Ovary (tissue), 9 donors: Measurements from ENCODE around the gene UBL4A. TPM values are rescaled to one million over a fixed set of nuclear protein-coding genes. Genes with fewer than 3 reads are reported as not detected.

Source experiments
- DNase-seq, 5 donors: peaks; one replicate each; pipeline ENCODE4 v3.0.0-alpha.2; 2019 to 2020
- H3K27ac ChIP-seq, 2 donors: fragments of 200-600 bp; one replicate each; pipeline versions ENCODE4 v1.5.1 to v1.8.0; 2019 to 2022
- H3K27me3 ChIP-seq: fragments of 200-600 bp; one replicate; pipeline ENCODE4 v1.8.0; 2022
- H3K36me3 ChIP-seq: fragments of 200-600 bp; sonication (generic); one replicate; pipeline ENCODE4 v1.5.1; 2019
- H3K4me1 ChIP-seq: one replicate; pipeline ENCODE4 v1.8.1; 2013; ENCODE audit warnings: mild to moderate bottlenecking, moderate library complexity; ENCODE audit not compliant: insufficient read depth
- H3K4me3 ChIP-seq: fragments of 200-600 bp; sonication (generic); one replicate; pipeline ENCODE4 v1.5.1; 2017
- H3K9me3 ChIP-seq, 2 donors: fragments of 200-600 bp in 1 of 2; sonication (generic) in 1 of 2; one replicate each; pipeline versions ENCODE4 v1.5.1 to v1.8.1; 2013 to 2019; ENCODE audit warnings: mild to moderate bottlenecking in 1 of 2, moderate library complexity in 1 of 2
- EP300 ChIP-seq: sonication (generic); formaldehyde crosslinking; IDR thresholded peaks from one replicate; pipeline ENCODE4 v1.6.1; 2017; ENCODE audit warnings: antibody characterized with exemption
- POLR2A ChIP-seq: fragments of 450-650 bp; IDR thresholded peaks from one replicate; pipeline ENCODE4 v1.6.1; 2017; ENCODE audit warnings: antibody characterized with exemption, mild to moderate bottlenecking, moderate library complexity
- WGBS, 3 donors: extraction: QIAGEN DNeasy Blood & Tissue Kit in 1 of 3; methylation state at CpG; one replicate each; pipeline versions ENCODE4 v1.1.5 to v1.1.7; 2013 to 2017; 5-methylcytosine and 5-hydroxymethylcytosine counted together
- intact Hi-C, 4 donors: fragments of 100-400 bp; cut with DNase I; formaldehyde crosslinking; loops; one replicate each; pipeline versions ENCODE4 v1.11.0 to v1.15.1; 2022 to 2023
- polyA plus RNA-seq, 2 donors: library from polyadenylated mRNA; stranded (reverse); fragments of 200-250 nt in 1 of 2; fragments of 350-450 nt in 1 of 2; fragmentation: Illumina TruSeq in 1 of 2; extraction: RNeasy Lipid Tissue Mini Kit (QIAGEN cat#74804) in 1 of 2; gene quantifications; one replicate each; pipeline ENCODE4 v1.2.3, GENCODE V29; 2013 to 2014
- total RNA-seq, 7 donors: library from RNA; depleted of rRNA in 2 of 7; stranded (reverse); fragments of >200 nt in 2 of 7; fragmentation: NEBNext Ultra II Directional in 3 of 7; extraction: Animal tissue kit (Norgen Biotek cat#: 25700) in 3 of 7; gene quantifications; one replicate each; pipeline versions ENCODE4 v1.1.0 to v1.2.4, GENCODE V29; 2016 to 2023
- TF ChIP-seq, protein P1 (sequence below), 3 donors: fragments of 450-650 bp in 2 of 3; fragments of 200-600 bp in 1 of 3; IDR thresholded peaks; one replicate each; pipeline versions ENCODE4 v1.5.1 to v1.8.0; 2016 to 2022; ENCODE audit warnings: antibody characterized with exemption in 3 of 3, mild to moderate bottlenecking in 1 of 3
- donor health status: DM: no; HTN: no; CAD: no; lungs with moderate emphysema.
- donor health status: DM: no; HTN: no; CAD: no.
- donor health status: Bipolar disorder and iron deficiency.
- donor health status: DM: yes; HTN: yes; CAD: no.
- donor health status: DM: no; HTN: no; CAD: no.
- donor health status: DM: yes; HTN: yes; CAD: no.

Gene UBL4A
- total and polyA plus RNA-seq, 9 donors, result 14.6 to 35.5 (median 27.9) TPM

DNA sequence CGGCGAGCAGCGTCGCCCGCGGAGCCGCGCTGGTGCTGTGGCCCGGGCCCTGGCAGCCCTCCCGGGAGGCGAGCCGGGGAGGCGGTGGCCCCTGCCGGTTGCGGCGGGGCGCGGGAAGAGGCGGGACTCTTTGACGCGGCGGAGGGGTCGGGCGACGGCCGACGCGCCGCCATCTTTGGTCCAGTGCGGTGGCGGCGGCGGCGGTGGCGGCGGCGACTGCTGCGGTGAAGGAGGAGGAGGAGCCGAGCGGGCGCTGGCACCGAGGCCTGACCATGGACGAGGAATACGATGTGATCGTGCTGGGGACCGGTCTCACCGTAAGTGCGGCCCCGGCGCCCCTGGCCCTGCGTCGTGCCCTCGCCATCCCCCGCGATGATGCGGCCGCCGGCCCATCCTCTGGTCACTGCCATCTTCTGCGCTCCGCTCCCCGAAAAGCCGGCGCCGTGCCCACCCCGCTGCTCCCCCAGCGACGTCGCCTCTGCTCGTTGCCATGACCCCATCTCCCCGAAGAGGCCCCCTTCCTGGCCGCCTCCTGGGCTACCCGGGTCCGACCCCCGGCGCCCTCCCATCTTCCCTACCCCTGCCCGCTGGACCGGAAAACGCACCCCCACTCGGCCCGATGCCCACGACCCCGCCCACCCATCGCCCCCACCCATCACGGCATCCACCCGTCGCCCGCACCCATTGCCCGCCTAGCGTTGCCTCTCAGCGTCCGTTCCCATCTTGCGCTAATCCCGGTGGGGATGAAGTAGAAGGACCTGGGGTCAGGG, 49.2 kb downstream of the UBL4A start, which contains the start of gene GDI1:
Gene GDI1 (plus strand): TSS at position 172 of the 770 bp plus-strand sequence. CDS start 101 bp downstream, at position 273.
- DNase-seq, result peak; percentile 55 to 72 (median 72)
- TF ChIP-seq POLR2A, result peak; percentile 55
- TF ChIP-seq, protein P1, sequence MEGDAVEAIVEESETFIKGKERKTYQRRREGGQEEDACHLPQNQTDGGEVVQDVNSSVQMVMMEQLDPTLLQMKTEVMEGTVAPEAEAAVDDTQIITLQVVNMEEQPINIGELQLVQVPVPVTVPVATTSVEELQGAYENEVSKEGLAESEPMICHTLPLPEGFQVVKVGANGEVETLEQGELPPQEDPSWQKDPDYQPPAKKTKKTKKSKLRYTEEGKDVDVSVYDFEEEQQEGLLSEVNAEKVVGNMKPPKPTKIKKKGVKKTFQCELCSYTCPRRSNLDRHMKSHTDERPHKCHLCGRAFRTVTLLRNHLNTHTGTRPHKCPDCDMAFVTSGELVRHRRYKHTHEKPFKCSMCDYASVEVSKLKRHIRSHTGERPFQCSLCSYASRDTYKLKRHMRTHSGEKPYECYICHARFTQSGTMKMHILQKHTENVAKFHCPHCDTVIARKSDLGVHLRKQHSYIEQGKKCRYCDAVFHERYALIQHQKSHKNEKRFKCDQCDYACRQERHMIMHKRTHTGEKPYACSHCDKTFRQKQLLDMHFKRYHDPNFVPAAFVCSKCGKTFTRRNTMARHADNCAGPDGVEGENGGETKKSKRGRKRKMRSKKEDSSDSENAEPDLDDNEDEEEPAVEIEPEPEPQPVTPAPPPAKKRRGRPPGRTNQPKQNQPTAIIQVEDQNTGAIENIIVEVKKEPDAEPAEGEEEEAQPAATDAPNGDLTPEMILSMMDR (IDR thresholded peaks at IDR 0.05), result no peak
- Histone ChIP-seq H3K27me3 (no peaks in the 10 kb centered on the region), H3K36me3 (no peaks in the 10 kb centered on the region), H3K4me1 (peaks cover 6% of the 10 kb centered on the region), H3K4me3 (peak within 1 kb of the TSS; percentile 64), H3K9me3 (no peaks in the 10 kb centered on the region), H3K27ac (peak within 1 kb of the TSS; percentile 88 to 91)
- 23 to 43% (median 36%) methylated on average over 74 to 93 of the region's 93 CpGs for WGBS, 3 donors
- intact Hi-C loops, result no loop called here

DNA sequence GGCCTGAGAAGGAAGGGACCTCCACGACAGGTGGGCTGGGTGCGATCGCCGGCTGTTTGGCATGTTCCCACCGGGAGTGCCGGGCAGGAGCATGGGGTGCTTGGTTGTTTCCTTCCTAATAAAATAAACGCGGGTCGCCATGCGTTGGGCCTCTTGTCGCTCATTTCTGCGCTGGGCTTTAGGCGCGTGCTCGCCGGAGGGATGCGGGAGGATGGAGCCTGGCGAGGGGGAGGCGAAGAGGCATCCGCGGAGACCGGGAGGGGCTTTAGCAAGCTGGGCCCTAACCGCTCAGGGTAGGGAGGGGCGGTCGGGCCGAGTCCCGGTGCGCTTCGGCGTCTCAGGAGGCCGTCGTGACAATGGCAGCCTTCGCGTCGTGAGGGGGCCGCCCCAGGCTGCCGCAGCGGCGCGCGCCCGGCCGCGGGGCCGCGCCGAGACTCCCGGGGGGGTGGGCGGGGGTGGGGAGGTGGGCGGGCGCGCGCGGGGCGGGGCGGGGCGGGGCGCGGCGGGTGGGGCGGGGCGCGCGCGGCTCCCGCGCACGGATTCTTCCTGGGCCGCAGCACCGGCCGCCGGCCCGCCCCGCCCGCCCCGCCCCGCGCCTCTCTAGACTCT, 49.9 kb downstream of the UBL4A start:
- no peaks in the 10 kb centered on the region for H3K27me3 ChIP-seq
- 26 to 36% (median 33%) methylated on average over 35 to 64 of the region's 78 CpGs for WGBS, 3 donors
- H3K4me1 ChIP-seq, result peaks cover 6% of the 10 kb centered on the region
- TF ChIP-seq EP300 (no peak), POLR2A (no peak)
- TF ChIP-seq, protein P1 (IDR thresholded peaks at IDR 0.05), result no peak
- intact Hi-C loops, result no loop called here
- H3K4me3 ChIP-seq, result peak overlapping the region; percentile 64
- peak overlapping the region; percentile 88 to 91 for H3K27ac ChIP-seq
- H3K9me3 ChIP-seq, result no peaks in the 10 kb centered on the region
- no peaks in the 10 kb centered on the region for H3K36me3 ChIP-seq
- peak in 4 of 5 donors; percentile 35 to 62 (median 56) for DNase-seq

DNA sequence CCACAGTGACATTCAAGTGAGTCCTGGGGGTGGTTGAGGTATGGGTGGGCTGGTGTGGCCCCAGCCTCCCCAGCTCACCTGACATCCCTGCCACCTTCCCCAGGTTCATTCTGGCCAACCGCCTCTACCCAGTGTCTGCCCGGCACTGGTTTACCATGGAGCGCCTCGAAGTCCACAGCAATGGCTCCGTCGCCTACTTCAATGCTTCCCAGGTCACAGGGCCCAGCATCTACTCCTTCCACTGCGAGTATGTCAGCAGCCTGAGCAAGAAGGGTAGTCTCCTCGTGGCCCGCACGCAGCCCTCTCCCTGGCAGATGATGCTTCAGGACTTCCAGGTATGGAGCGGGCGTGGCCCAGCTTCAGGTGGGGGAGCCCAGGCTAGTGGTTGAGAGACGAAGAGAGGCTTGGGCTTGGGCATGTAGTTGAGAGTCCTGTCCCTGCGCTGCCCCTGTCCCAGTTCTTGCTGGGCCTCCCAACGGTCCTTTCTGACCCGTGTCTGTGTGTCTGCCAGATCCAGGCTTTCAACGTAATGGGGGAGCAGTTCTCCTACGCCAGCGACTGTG, 51.2 kb downstream of the UBL4A start:
- H3K36me3 ChIP-seq, result no peaks in the 10 kb centered on the region
- H3K27ac ChIP-seq, result no peak overlapping the region
- no peaks in the 10 kb centered on the region for H3K9me3 ChIP-seq
- no peak for DNase-seq
- 87 to 94% (median 89%) methylated on average over 19 of the region's 19 CpGs for WGBS, 3 donors
- no peaks in the 10 kb centered on the region for H3K27me3 ChIP-seq
- no peak overlapping the region for H3K4me3 ChIP-seq
- TF ChIP-seq EP300 (no peak), POLR2A (no peak)
- TF ChIP-seq, protein P1 (IDR thresholded peaks at IDR 0.05), result no peak
- intact Hi-C loops, result no loop called here
- H3K4me1 ChIP-seq, result peaks cover 6% of the 10 kb centered on the region

DNA sequence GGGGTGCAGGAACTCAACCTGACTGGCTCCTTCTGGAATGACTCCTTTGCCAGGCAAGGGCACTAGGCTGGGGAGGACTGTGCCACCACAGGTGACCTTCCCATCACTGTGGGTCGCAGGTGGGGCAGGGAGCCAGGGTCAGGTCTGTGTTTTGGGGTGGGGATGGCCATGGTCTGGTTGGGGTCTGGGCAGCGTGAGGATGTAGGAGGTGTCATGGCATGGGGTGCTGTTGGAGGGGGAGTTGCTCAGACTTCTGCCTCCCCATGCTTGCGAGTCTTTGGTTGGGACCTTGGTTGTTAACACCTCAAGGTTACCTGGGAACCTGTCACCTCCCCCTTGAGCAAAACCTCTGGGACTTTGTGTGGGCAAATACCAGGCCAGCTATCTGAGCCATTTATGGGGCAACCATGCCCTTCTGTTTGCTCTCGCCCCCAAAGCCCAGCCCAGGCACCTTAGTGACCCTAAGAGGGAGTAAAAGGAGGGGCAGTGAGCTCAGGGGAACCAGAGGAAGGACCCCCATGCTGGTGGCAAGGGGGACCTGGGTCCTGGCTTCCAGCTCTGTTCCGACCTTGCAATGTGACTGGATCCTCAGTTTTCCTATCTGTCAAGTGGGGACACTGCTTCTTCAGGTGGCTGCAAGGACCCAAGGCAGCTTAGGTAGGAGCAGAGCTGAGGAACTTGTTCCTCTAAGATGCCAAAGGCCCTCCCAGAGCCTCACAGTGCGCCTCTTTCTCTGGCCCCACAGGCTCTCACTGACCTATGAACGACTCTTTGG, 51.8 kb downstream of the UBL4A start:
- H3K9me3 ChIP-seq, result no peaks in the 10 kb centered on the region
- DNase-seq, result no peak
- TF ChIP-seq, protein P1 (IDR thresholded peaks at IDR 0.05), result no peak
- intact Hi-C loops, result no loop called here
- 73 to 80% (median 77%) methylated on average over 7 of the region's 7 CpGs for WGBS, 3 donors
- no peaks in the 10 kb centered on the region for H3K27me3 ChIP-seq
- H3K4me1 ChIP-seq, result peaks cover 6% of the 10 kb centered on the region
- no peak overlapping the region for H3K4me3 ChIP-seq
- no peak overlapping the region for H3K27ac ChIP-seq
- no peaks in the 10 kb centered on the region for H3K36me3 ChIP-seq
